IPS-18a (cell line): Measurements from ENCODE around the gene THEM5.

Experiments
- H3K27ac ChIP-seq: one replicate; pipeline ENCODE4 v1.5.1; 2013; ENCODE audit warnings: low read length
- H3K27me3 ChIP-seq: one replicate; pipeline ENCODE4 v1.6.1; 2013; ENCODE audit warnings: mild to moderate bottlenecking, low read length; ENCODE audit not compliant: control insufficient read depth, insufficient read depth
- H3K36me3 ChIP-seq: one replicate; pipeline ENCODE4 v1.6.1; 2013; ENCODE audit warnings: low read depth, low read length; ENCODE audit not compliant: control insufficient read depth
- H3K4me1 ChIP-seq: one replicate; pipeline ENCODE4 v1.6.1; 2013; ENCODE audit warnings: low read depth, low read length; ENCODE audit not compliant: control insufficient read depth
- H3K4me3 ChIP-seq: one replicate; pipeline ENCODE4 v1.5.1; 2013; ENCODE audit warnings: low read length
- H3K9ac ChIP-seq: one replicate; pipeline ENCODE4 v1.6.1; 2013; ENCODE audit warnings: mild to moderate bottlenecking, low read length, moderate library complexity
- H3K9me3 ChIP-seq: one replicate; pipeline ENCODE4 v1.6.1; 2013; ENCODE audit warnings: low read depth, low read length; ENCODE audit not compliant: control insufficient read depth

THEM5 gene

DNA sequence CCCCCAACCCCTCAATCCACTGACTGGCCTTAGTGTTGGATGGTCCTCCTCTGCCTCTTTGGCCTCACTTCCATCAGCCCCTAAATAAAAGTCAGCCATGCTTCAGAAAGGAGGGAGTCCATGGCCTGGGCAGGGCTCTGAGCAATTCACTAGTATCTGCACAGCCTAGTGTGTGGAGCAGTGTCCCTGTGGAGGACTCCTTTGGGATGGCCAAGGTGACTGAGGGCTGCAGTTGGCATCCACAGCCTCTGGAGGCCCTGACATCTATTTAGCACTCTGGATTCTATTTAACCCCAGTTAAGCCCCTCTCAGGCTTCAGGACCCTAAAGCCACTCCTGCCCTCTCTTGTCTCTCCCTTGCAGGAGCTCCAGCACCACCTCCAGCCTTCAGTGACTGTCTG is 3.6 kb downstream of the THEM5 start:
- Histone ChIP-seq H3K36me3 (no peaks in the 10 kb centered on the region), H3K4me3 (no peak overlapping the region), H3K9me3 (no peaks in the 10 kb centered on the region), H3K4me1 (peaks cover 10% of the 10 kb centered on the region), H3K27ac (no peak overlapping the region), H3K9ac (no peak overlapping the region), H3K27me3 (no peaks in the 10 kb centered on the region)

DNA sequence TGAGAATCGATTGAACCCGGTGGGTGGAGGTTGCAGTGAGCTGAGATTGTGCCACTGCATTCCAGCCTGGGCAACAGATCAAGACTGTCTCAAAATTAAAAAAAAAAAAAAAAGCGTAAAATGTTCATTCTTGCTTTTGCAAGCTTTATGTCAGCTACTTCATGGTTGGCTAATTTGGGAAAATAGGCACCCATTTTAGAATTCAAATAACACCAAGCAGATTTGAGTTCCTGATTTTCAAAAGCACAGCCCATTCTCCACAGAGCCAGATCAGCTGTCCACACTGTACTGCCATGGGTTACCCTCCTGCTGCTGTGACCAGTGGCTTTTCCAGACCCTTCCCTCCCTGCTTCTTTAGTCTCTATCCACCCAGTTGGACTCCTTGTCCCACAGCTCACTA is 4.4 kb downstream of the THEM5 start:
- no peaks in the 10 kb centered on the region for H3K36me3 ChIP-seq
- H3K9ac ChIP-seq: no peak overlapping the region
- no peak overlapping the region for H3K27ac ChIP-seq
- no peaks in the 10 kb centered on the region for H3K27me3 ChIP-seq
- no peak overlapping the region for H3K4me3 ChIP-seq
- peaks cover 10% of the 10 kb centered on the region for H3K4me1 ChIP-seq
- H3K9me3 ChIP-seq: no peaks in the 10 kb centered on the region

DNA sequence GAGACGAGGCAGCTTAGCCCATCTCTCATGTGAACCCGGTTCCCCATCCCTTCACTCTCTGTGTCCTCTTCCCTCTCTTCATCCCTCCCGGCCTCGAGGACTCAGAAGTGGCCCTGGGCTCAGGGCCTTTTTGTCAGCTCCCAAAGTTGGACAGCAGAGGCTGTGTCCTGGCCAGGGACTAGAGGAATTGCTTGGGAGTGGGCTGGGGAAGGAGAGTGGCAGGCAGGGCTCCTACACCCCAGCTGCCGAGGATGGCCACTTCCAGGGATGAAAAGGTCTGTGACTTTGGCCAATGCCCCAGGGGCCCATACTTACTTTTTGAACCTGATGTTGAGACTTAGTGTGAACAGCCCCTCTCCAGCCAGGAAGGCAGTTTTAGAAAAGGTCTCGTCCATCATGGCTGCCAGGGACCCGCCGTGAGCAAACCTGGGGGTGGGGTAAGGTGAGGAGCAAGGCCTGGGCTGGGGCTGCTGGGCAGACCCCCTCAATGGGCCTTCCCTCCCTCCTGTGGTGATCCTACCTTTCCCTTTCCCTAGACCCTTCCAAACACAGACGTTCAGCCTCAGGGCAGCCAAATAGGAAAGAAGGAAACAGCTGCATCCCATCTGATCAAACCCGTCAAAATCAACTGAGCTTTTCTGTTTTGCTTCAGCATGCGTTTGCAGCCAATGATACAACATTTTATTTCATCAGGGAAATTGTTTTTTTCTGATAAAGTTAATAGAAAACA is 5.5 kb downstream of the THEM5 start:
- Histone ChIP-seq H3K4me1 (peaks cover 10% of the 10 kb centered on the region), H3K27ac (no peak overlapping the region), H3K4me3 (no peak overlapping the region), H3K27me3 (no peaks in the 10 kb centered on the region), H3K36me3 (no peaks in the 10 kb centered on the region), H3K9me3 (no peaks in the 10 kb centered on the region), H3K9ac (no peak overlapping the region)

DNA sequence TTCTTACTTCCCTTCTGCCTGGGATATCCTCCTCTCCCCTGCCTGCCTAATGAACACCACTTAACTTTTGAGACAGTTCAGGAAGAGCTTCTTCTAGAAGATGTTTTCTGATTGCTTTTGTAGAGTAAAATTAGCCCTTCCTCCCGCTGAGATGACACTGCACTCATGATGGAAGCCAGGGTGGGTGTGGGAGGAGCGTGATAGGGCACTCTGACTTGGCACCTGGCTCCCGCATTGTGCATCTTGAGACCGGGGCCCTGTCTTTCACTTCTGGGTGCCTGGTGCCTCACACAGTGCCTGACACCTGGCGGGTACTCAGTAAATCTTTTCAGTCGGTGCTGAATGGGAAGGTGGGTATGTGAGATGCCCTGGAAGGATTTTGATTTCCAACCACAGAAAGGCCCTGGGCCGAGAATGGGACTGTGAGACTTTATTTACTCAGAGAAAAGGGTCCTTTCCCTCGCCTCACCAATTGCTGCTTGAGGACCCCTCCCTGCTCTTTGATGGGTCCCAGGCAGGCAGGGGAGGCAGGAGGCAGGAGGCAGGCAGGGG is 6.8 kb downstream of the THEM5 start:
- Histone ChIP-seq H3K9me3 (no peaks in the 10 kb centered on the region), H3K4me3 (peak overlapping the region; percentile 13), H3K4me1 (peaks cover 10% of the 10 kb centered on the region), H3K9ac (no peak overlapping the region), H3K36me3 (no peaks in the 10 kb centered on the region), H3K27ac (no peak overlapping the region), H3K27me3 (no peaks in the 10 kb centered on the region)

DNA sequence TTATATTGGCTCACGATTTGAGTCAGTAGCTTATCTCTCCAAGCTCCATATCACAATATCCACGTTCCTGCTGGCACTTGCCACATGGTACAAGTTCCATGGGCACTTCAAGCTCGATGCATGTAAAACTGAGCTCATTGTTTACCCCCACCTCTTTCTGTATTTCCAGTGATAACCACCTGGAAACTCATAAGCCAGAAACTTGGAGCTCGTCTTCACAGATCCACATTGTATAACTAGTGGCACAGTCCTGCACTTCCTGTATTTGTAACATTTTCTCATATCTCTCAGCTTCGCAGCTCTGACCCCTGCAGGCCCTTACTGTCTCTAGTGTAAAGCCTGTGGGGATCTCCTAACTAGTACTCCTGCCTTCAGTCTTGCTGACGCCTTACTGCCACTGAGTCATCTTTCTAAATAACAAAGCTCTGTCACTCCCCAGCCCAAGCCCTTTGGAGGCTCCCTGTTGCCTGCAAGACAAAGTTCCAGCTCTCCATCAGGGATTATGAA is 7.4 kb downstream of the THEM5 start:
- H3K4me1 ChIP-seq: peaks cover 10% of the 10 kb centered on the region
- no peaks in the 10 kb centered on the region for H3K9me3 ChIP-seq
- H3K27ac ChIP-seq: no peak overlapping the region
- H3K36me3 ChIP-seq: no peaks in the 10 kb centered on the region
- no peaks in the 10 kb centered on the region for H3K27me3 ChIP-seq
- no peak overlapping the region for H3K4me3 ChIP-seq
- no peak overlapping the region for H3K9ac ChIP-seq

DNA sequence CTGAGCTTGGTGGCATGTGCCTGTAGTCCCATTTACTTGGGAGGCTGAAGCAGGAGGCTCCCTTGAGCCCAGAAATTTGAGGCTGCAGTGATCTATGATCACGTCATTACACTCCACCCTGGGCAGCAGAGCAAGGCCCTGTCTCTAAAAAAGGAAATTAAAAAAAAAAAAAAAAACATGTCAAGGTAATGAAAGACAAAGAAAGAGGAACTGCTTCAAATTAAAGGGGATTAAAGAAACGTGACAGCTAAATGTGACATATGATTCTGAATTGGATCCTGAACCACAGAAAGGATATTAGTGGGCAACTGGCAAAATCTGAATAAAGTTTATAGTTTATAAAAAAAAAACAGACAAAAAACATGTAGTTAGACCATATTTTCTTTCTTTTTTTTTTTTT is 10.1 kb downstream of the THEM5 start:
- Histone ChIP-seq H3K27me3 (peaks cover 15% of the 10 kb centered on the region), H3K36me3 (no peaks in the 10 kb centered on the region), H3K4me3 (no peak overlapping the region), H3K4me1 (peaks cover 17% of the 10 kb centered on the region), H3K9ac (no peak overlapping the region), H3K27ac (no peak overlapping the region), H3K9me3 (no peaks in the 10 kb centered on the region)

DNA sequence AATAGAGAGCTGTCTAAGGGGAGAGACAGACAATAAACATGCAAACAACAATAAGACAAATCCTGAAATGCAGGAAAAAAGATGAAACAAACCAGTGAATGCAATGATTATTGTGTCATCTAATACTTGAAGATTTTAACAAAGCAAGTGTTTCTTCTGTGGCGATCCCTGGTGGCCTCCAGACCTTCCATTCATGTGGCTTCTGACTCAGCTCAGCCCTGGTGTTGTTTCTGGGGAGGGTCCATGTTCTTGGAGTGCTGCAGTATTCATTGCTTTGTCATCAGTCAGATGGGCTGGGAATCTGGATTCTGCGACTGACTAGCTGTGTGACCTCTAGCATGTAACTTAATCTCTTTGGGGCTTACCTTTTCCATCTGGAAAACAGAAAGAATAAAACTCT is 12.4 kb downstream of the THEM5 start:
- H3K9me3 ChIP-seq: no peaks in the 10 kb centered on the region
- peaks cover 11% of the 10 kb centered on the region for H3K4me1 ChIP-seq
- H3K27ac ChIP-seq: no peak overlapping the region
- H3K9ac ChIP-seq: no peak overlapping the region
- H3K4me3 ChIP-seq: no peak overlapping the region
- H3K27me3 ChIP-seq: peaks cover 34% of the 10 kb centered on the region
- H3K36me3 ChIP-seq: no peaks in the 10 kb centered on the region

DNA sequence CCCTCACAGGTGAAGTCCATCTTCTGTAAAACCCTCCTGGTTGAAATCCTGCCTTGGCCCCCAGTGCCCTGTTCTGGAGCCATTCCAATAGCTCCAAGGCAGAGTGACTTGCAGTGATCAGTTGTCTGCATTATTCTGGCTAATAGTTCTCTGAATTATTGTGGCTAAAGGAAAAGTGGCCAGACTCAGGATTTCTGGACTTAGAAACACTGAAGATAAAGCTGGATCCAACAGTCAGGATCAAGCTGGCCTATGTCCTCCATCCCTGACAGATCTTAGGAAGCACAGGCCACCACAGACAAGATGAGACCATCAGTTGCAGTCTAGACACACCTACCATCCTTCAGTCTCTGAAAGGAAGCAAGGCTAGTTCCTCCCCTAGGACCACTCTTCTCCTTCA is 13.1 kb downstream of the THEM5 start:
- H3K27me3 ChIP-seq: peaks cover 34% of the 10 kb centered on the region
- peak overlapping the region; percentile 56 for H3K27ac ChIP-seq
- no peaks in the 10 kb centered on the region for H3K36me3 ChIP-seq
- H3K4me3 ChIP-seq: peak overlapping the region; percentile 59
- peaks cover 8% of the 10 kb centered on the region for H3K4me1 ChIP-seq
- peak overlapping the region; percentile 86 for H3K9ac ChIP-seq
- no peaks in the 10 kb centered on the region for H3K9me3 ChIP-seq

DNA sequence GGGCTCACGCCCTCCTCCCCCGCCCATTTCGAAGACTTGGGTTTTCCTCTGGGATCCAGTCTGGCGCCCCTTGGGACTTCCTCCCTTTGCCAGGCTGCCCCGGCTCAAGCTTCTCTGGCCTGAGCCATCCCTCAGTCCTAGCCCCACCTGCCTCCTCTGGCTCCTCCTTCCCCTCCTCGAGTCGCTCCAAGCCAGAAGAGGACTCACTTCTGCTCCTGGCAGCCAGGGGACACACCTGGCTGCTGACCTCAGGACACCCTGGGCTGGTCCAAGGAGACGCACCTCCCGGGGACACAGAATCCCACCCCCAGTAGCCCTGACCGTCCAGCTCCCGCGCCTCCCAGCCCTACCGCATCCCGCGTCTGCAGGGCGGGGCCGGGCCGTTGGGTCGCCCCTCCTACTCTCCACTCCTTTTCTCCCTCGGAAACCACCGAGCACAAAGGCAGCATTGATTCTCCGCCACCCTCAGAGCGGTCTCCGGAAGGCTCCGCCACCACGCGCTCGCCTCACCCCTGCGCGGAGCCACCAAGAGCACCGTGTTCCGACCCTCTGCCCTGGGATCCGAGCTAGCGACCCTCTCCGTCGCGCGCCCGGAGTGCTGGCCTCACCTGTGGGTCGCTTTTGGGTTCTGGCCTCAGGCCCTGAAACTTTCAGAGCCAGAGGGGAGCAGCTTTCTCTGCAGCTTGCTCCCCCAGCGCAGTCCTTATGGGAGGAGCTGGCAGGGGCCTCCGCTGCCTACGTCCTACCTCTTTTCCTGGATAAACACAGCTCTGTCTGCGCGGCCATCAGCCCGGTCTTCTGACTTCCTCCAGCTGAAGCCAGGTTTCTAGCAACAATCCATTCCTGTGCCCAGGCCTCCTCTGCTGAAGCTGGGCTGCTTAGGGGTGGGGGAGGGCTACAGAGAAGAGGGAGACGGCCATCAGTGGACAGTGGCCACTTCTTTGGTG is 13.8 kb downstream of the THEM5 start, which contains the start of gene C2CD4D:
TSS of gene C2CD4D (minus strand) at position 364 of the 947 bp plus-strand sequence. CDS start 831 bp downstream, outside the sequence.
- Histone ChIP-seq H3K36me3 (no peaks in the 10 kb centered on the region), H3K27ac (peak within 1 kb of the TSS; percentile 56), H3K27me3 (peaks cover 34% of the 10 kb centered on the region), H3K9ac (peak within 1 kb of the TSS; percentile 86), H3K4me3 (peak within 1 kb of the TSS; percentile 59), H3K4me1 (peaks cover 8% of the 10 kb centered on the region), H3K9me3 (no peaks in the 10 kb centered on the region)

DNA sequence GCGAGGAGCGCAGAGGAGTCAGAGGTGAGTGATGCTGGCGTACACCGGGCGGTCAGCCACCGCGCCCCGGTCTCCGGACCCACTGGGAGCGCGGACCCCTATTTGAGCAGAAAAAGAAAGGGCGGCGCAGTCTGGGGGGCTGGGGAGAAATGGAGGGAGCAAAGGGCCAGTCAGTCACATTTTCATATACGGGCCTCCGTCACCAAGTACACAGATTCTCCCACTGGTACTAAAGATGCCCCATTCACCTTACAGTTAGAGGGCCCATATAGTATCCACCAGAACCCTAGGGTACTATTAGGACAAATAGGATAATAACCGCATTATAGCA is 14.5 kb downstream of the THEM5 start:
- H3K27me3 ChIP-seq: peaks cover 34% of the 10 kb centered on the region
- no peaks in the 10 kb centered on the region for H3K36me3 ChIP-seq
- H3K9me3 ChIP-seq: no peaks in the 10 kb centered on the region
- H3K4me3 ChIP-seq: peak overlapping the region; percentile 59
- H3K27ac ChIP-seq: no peak overlapping the region
- H3K9ac ChIP-seq: peak overlapping the region; percentile 86
- H3K4me1 ChIP-seq: peaks cover 8% of the 10 kb centered on the region

DNA sequence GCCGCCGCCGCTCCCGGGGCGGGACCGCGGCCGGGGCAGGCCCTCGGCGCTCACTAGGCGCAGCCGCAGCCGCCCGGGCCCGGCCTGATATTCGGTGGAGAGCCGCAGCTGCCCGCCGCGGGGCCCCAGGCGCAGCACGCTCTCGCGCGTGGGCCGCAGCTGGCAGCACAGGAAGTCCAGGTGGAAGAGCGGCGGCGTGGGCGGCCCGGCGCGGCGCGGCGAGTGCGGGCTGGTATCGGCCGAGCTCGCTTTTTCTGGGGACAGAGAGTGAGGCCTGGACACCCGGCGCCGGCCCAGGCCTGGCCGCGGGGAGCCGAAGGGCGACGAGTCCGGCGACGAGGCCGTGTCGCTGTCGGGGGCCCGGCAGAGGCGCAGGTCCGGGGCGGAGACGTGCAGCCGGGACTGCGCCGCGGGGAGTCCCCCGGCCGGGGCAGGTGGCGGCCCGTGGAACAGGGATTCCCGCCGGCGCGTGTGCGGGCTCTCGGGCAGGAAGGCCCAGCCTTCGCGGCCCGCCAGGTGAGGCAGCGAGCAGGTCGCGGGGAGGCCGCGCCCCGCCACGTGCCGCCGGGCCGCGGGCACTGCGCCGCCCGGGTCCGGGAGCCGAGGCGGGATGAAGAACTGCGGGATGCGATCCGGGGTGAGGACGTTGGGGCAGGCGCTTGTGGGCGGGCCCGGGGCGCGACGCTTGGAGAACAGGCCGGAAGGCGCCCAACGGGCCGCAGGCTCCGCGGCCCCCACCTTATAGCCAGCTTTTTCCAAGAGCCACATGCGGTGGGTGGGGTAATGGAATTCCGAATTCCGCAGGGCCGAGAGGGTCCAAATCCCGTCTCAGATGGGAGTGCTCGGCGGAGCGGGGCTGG is 15.1 kb downstream of the THEM5 start:
- Histone ChIP-seq H3K27ac (no peak overlapping the region), H3K36me3 (no peaks in the 10 kb centered on the region), H3K9me3 (no peaks in the 10 kb centered on the region), H3K9ac (peak overlapping the region; percentile 86), H3K4me3 (peak overlapping the region; percentile 59), H3K27me3 (peaks cover 34% of the 10 kb centered on the region), H3K4me1 (peaks cover 8% of the 10 kb centered on the region)
